Measurements from ENCODE around the gene GTF2A1.

The GTF2A1 gene

DNA sequence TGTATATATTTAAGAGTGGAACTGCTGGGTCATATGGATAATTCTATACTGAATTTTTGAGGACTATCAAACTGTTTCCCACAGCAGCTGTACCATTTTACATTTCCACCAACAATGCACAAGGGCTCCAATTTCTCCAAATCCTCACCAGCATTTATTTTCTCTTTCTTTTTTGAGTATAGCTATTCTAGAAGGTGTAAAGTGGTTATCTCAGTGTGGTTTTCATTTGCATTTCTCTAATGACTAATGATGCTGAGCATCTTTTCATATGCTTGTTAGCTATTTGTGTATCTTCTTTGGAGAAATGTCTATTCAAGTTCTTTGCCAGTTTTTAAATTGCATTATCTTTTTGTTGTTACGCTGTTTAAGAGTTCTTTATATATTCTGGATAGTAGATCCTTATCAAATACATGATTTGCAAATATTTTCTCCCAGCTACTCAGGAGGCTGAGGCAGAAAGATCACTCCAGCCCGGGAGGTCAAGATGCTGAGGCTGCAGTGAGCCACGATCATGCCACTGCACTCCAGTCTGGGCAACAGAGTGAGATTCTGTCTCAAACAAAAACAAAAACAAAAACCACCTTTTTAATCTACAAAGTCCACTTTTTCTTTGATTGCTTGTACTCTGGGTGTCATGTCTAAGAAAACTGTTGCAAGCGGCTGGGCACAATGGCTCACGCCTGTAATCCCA is 32.8 kb downstream of the GTF2A1 start:
- H3K4me3 ChIP-seq (ENCODE audit: low read depth, low read length), result no peak overlapping the region
- no peak for DNase-seq (ENCODE audit: low read depth)
- TF ChIP-seq, protein P1, sequence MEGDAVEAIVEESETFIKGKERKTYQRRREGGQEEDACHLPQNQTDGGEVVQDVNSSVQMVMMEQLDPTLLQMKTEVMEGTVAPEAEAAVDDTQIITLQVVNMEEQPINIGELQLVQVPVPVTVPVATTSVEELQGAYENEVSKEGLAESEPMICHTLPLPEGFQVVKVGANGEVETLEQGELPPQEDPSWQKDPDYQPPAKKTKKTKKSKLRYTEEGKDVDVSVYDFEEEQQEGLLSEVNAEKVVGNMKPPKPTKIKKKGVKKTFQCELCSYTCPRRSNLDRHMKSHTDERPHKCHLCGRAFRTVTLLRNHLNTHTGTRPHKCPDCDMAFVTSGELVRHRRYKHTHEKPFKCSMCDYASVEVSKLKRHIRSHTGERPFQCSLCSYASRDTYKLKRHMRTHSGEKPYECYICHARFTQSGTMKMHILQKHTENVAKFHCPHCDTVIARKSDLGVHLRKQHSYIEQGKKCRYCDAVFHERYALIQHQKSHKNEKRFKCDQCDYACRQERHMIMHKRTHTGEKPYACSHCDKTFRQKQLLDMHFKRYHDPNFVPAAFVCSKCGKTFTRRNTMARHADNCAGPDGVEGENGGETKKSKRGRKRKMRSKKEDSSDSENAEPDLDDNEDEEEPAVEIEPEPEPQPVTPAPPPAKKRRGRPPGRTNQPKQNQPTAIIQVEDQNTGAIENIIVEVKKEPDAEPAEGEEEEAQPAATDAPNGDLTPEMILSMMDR (IDR thresholded peaks at IDR 0.05; ENCODE audit: low read depth, low read length, missing control alignments), result no peak

DNA sequence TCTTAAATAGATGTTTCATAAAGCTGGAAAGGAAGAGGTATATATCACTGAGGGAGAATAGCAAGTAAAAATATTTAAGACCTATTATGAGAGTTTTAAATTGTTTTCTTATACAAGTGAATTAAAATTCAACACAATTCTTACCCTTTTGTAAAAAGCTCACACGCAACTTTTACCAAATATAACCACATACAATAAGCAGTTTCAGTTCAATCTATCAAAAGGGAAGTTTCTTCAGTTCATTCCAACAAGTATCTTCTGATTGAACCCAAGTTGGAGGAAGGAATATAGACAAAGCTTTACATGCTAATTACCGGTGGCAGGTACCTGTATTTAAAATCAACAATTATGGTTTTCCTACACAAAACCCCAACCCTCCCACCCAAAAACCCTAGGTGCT is 41.1 kb downstream of the GTF2A1 start:
- TF ChIP-seq, protein P1 (IDR thresholded peaks at IDR 0.05; ENCODE audit: low read depth, low read length, missing control alignments), result no peak
- no peak for DNase-seq (ENCODE audit: low read depth)
- no peak overlapping the region for H3K4me3 ChIP-seq (ENCODE audit: low read depth, low read length)

DNA sequence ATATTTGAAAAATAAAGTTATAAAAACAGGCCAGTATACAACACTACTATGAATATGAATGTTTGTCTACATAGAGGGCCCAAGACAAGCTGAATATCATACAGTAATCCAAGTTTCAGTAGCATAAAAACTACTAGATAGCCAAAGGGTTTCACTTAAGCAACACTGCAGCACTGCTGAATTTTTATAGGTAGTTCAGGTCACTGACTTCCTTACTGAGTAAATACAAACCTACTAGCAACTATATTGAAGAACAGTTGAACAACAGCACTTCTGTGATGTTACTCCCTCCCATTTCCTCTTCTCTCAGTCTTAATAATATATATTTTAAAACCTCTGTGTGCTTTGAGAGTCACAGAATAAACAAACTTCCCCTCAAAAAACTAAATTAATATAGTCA is 42.7 kb downstream of the GTF2A1 start:
- H3K4me3 ChIP-seq (ENCODE audit: low read depth, low read length), result no peak overlapping the region
- DNase-seq (ENCODE audit: low read depth), result no peak
- TF ChIP-seq, protein P1 (IDR thresholded peaks at IDR 0.05; ENCODE audit: low read depth, low read length, missing control alignments), result no peak

DNA sequence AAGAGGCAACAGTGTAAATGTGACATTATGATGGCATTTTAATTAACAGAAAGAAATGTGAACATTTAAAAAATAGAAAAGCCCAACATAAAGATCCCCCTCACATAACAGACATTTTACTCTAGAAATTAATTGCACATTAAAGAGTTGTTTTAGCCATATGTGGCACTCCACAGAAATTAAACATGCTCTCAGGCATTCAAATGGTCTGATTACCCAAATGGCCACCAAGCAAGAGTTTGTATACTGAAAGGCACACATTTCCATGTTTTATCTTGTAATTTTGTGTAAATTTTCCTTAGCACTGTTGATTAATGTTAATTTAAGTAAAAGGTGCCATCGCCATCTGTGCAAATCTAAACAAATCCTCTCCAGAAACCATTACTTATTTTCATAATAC is 43.5 kb downstream of the GTF2A1 start:
- peak overlapping the region; percentile 24; the same call in 1 of the 2 replicates for H3K4me3 ChIP-seq (ENCODE audit: low read depth, low read length)
- TF ChIP-seq, protein P1 (IDR thresholded peaks at IDR 0.05; ENCODE audit: low read depth, low read length, missing control alignments), result no peak
- DNase-seq (ENCODE audit: low read depth), result no peak

DNA sequence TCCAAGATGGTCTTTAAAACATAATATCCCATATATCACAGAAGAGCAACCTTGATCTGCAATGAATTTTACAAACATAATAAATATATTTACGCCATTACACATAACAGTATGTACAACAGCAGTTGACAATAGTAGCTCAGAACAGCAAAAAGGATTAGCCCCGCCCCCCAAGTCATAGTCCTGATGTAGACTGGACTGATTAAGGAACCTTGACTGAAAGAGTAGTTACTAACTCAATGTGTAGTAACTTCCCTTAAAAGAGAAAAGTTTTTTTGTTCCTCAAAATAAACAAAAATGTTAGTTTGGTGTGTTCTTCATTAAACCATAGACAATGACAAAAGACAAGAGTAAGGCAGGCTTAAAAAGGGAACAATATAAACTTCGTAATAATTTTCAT is 44.5 kb downstream of the GTF2A1 start:
- TF ChIP-seq, protein P1 (IDR thresholded peaks at IDR 0.05; ENCODE audit: low read depth, low read length, missing control alignments), result no peak

DNA sequence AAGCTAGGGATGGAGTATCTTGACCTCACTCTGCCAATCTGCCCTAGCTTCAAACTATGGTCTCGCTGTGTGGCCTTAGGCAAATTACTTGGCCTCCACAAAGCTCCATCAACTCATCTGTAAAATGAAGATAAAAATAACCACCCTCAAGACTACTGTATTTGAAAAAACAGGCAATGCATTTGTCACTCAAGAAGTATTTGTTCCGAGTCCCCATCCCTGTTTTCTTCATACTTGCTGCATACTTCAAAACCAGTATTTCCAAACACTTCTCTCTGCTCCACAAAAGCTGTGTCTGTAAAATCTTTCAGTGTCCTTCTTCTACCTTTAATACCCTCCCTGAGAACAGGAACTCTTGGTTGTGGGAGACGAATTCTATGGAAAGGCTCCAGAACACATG is 47.9 kb downstream of the GTF2A1 start:
- no peak overlapping the region for H3K4me3 ChIP-seq (ENCODE audit: low read depth, low read length)
- DNase-seq (ENCODE audit: low read depth), result no peak
- TF ChIP-seq, protein P1 (IDR thresholded peaks at IDR 0.05; ENCODE audit: low read depth, low read length, missing control alignments), result no peak

More for the DNA sequence above, 44.5 kb downstream of the GTF2A1 start:
- no peak overlapping the region for H3K4me3 ChIP-seq (ENCODE audit: low read depth, low read length)
- DNase-seq (ENCODE audit: low read depth), result no peak

DNA sequence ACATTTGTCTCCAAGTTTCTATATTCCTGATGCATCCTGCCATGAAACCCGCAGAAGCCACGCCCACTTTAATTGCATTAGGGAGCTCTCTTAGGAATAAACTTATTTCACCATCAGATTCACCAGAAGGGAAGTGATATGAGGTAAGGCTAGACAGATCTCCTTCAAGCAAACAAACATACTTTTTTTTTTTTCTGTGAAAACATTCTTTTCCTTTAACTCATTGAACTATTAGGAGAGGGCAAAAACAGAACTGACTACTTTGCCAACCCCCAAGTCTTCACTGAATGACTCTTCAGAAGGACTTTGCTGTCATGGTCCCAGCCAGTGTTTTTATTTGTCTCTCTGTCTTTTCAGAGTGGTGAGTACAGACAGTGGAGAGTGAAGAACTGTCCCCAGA is 48.4 kb downstream of the GTF2A1 start:
- no peak overlapping the region for H3K4me3 ChIP-seq (ENCODE audit: low read depth, low read length)
- TF ChIP-seq, protein P1 (IDR thresholded peaks at IDR 0.05; ENCODE audit: low read depth, low read length, missing control alignments), result no peak
- DNase-seq (ENCODE audit: low read depth), result no peak
